Ishikawa (cell line): ENCODE results near the gene DYRK1A.

Experiments used
- CEBPB ChIP-seq: IDR thresholded peaks from 2 replicates; pipeline ENCODE4 v1.6.1; 2012
- CREB1 ChIP-seq: IDR thresholded peaks from 2 replicates; pipeline ENCODE4 v1.6.1; 2012; ENCODE audit warnings: low read depth
- EGR1 ChIP-seq: IDR thresholded peaks from 2 replicates; pipeline ENCODE4 v1.6.1; 2012
- EP300 ChIP-seq: IDR thresholded peaks from 2 replicates; pipeline ENCODE4 v1.6.1; 2012; ENCODE audit warnings: borderline replicate concordance
- FOXM1 ChIP-seq: IDR thresholded peaks from 2 replicates; pipeline ENCODE4 v1.6.1; 2012; ENCODE audit warnings: low read depth, borderline replicate concordance
- NFIC ChIP-seq: IDR thresholded peaks from 2 replicates; pipeline ENCODE4 v1.6.1; 2012
- RAD21 ChIP-seq: IDR thresholded peaks from 2 replicates; pipeline ENCODE4 v1.6.1; 2012; ENCODE audit warnings: low read depth
- TAF1 ChIP-seq: IDR thresholded peaks from 2 replicates; pipeline ENCODE4 v1.6.1; 2012; ENCODE audit warnings: low read depth, mild to moderate bottlenecking
- TCF12 ChIP-seq: IDR thresholded peaks from 2 replicates; pipeline ENCODE4 v1.6.1; 2012; ENCODE audit warnings: low read depth
- TEAD4 ChIP-seq: IDR thresholded peaks from 2 replicates; pipeline ENCODE4 v1.6.1; 2012
- USF1 ChIP-seq: IDR thresholded peaks from 2 replicates; pipeline ENCODE4 v1.6.1; 2012
- YY1 ChIP-seq: IDR thresholded peaks from 2 replicates; pipeline ENCODE4 v1.6.1; 2012; ENCODE audit warnings: low read depth
- ZBTB7A ChIP-seq: IDR thresholded peaks from 2 replicates; pipeline ENCODE4 v1.6.1; 2012; ENCODE audit warnings: low read depth
- TF ChIP-seq, protein P1 (sequence below): IDR thresholded peaks from 2 replicates; pipeline ENCODE4 v1.6.1; 2012; ENCODE audit warnings: low read depth, mild to moderate bottlenecking
- TF ChIP-seq, protein P2 (sequence below): IDR thresholded peaks from 2 replicates; pipeline ENCODE4 v1.6.1; 2012

Gene DYRK1A

DNA sequence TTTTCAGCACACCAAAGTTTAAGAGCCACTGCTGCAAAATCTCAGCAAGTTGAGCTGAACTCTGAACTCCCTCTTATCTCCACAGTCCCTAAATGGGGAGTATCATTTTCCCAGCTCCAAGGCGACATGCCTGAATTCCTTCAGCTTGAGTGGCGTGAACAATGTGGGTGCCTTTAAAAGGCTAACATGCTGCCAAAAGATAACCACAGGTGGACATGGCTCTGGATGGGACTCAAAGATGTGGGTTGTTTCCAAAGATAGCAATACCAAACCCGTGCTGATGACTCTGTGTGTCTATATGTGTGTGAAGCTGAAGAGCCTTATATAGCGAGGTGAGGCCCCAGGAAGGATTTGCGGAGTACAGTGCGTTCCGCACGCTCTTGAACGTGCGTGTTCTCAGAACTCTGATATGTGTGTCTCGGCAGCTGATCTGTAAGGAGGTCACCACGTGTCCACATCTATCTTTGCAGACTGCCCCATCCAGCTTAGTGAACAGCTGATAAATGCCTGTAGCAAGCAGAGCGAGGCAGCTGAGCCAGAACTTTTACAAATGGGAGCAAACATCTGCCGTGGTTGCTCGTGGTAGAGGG is 189.2 kb downstream of the DYRK1A start:
- TF ChIP-seq, protein P1, sequence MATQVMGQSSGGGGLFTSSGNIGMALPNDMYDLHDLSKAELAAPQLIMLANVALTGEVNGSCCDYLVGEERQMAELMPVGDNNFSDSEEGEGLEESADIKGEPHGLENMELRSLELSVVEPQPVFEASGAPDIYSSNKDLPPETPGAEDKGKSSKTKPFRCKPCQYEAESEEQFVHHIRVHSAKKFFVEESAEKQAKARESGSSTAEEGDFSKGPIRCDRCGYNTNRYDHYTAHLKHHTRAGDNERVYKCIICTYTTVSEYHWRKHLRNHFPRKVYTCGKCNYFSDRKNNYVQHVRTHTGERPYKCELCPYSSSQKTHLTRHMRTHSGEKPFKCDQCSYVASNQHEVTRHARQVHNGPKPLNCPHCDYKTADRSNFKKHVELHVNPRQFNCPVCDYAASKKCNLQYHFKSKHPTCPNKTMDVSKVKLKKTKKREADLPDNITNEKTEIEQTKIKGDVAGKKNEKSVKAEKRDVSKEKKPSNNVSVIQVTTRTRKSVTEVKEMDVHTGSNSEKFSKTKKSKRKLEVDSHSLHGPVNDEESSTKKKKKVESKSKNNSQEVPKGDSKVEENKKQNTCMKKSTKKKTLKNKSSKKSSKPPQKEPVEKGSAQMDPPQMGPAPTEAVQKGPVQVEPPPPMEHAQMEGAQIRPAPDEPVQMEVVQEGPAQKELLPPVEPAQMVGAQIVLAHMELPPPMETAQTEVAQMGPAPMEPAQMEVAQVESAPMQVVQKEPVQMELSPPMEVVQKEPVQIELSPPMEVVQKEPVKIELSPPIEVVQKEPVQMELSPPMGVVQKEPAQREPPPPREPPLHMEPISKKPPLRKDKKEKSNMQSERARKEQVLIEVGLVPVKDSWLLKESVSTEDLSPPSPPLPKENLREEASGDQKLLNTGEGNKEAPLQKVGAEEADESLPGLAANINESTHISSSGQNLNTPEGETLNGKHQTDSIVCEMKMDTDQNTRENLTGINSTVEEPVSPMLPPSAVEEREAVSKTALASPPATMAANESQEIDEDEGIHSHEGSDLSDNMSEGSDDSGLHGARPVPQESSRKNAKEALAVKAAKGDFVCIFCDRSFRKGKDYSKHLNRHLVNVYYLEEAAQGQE: no peak
- no peak for TF ChIP-seq TCF12
- no peak for TF ChIP-seq YY1
- TF ChIP-seq TAF1: no peak
- TF ChIP-seq CEBPB: no peak
- TF ChIP-seq USF1: no peak
- no peak for TF ChIP-seq EP300
- TF ChIP-seq NFIC: no peak
- no peak for TF ChIP-seq FOXM1
- no peak for TF ChIP-seq EGR1
- no peak for TF ChIP-seq ZBTB7A
- no peak for TF ChIP-seq TEAD4
- TF ChIP-seq, protein P2, sequence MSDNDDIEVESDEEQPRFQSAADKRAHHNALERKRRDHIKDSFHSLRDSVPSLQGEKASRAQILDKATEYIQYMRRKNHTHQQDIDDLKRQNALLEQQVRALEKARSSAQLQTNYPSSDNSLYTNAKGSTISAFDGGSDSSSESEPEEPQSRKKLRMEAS: no peak
- TF ChIP-seq RAD21: no peak
- no peak for TF ChIP-seq CREB1

- no peak for TF ChIP-seq USF1
- TF ChIP-seq, protein P2: no peak
- TF ChIP-seq EP300: no peak
- TF ChIP-seq FOXM1: no peak
- TF ChIP-seq EGR1: no peak
- no peak for TF ChIP-seq CREB1
- TF ChIP-seq RAD21: no peak
- TF ChIP-seq TAF1: no peak
- no peak for TF ChIP-seq CEBPB
- no peak for TF ChIP-seq ZBTB7A
These were observed 190.8 kb downstream of the DYRK1A start for GRCh38 chr21:37557261-37557950.

DNA sequence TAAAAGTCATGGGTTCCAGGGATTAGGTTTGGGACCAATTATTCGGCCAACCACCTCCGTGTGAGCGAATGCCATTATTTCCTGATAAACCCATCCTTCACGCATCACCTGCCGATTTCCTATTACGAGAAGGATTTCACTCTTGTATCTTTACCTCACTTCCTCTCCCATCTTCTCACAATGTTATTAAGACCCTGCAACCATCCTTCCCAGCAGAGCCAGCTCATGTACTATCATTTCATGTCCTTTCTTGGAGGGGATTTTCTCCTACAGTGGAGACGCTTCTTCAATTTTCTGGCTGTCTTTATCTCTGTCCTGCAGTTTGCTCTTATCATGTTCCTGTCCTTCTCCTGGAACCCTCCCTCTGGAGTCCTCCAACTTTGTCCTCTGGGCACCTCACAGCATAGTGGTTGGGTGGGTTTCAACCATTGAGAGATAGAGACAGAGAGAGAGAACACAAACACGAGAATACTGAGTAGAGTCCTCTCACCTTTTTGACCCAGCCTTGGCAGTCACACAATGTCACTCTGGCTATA is 192.2 kb downstream of the DYRK1A start:
- no peak for TF ChIP-seq YY1
- TF ChIP-seq NFIC: no peak
- no peak for TF ChIP-seq TEAD4
- no peak for TF ChIP-seq EP300
- TF ChIP-seq EGR1: no peak
- TF ChIP-seq, protein P2: no peak
- no peak for TF ChIP-seq TCF12
- TF ChIP-seq, protein P1: no peak
- no peak for TF ChIP-seq ZBTB7A
- TF ChIP-seq TAF1: no peak
- TF ChIP-seq USF1: no peak
- TF ChIP-seq CEBPB: no peak
- no peak for TF ChIP-seq FOXM1
- TF ChIP-seq CREB1: no peak
- no peak for TF ChIP-seq RAD21

- TF ChIP-seq ZBTB7A (no peak), EGR1 (no peak), TEAD4 (no peak), CEBPB (no peak), CREB1 (no peak), RAD21 (no peak), EP300 (no peak), NFIC (no peak), YY1 (no peak), TCF12 (no peak), USF1 (no peak), TAF1 (no peak), FOXM1 (no peak)
- TF ChIP-seq, protein P2: no peak
- TF ChIP-seq, protein P1: no peak
These were observed 193.8 kb downstream of the DYRK1A start for GRCh38 chr21:37560385-37560784.
